Measurements from ENCODE around the gene PDIA5.

PDIA5 gene

DNA sequence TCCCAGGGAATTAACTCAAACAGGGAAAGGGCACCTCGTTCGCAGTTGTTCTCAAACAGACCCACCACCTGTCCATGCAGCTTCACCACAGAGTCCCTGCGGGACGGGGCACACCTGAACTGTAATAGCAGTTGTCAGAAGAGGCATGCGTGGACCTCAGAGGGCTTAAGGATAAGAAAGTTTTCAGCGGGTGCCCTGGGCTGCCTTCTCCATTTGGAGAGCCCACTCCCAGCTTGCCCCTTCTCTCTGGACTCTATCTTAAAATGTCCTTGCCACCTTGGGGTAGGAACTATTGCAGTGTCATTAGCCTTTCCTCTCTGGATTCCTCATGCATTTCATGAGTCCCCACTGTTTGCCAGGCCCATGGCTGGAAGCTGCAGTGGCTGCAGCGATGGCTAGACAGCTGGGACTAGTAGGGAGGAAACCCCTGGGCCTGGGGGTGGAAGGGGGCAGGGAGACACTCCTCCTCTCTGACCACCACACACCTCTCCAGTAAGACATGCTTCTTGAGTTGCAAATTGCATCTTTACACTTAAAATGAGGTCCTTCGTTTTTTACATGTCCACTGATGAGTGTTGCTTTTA, 33.5 kb downstream of the PDIA5 start:
- TF ChIP-seq, protein P1, sequence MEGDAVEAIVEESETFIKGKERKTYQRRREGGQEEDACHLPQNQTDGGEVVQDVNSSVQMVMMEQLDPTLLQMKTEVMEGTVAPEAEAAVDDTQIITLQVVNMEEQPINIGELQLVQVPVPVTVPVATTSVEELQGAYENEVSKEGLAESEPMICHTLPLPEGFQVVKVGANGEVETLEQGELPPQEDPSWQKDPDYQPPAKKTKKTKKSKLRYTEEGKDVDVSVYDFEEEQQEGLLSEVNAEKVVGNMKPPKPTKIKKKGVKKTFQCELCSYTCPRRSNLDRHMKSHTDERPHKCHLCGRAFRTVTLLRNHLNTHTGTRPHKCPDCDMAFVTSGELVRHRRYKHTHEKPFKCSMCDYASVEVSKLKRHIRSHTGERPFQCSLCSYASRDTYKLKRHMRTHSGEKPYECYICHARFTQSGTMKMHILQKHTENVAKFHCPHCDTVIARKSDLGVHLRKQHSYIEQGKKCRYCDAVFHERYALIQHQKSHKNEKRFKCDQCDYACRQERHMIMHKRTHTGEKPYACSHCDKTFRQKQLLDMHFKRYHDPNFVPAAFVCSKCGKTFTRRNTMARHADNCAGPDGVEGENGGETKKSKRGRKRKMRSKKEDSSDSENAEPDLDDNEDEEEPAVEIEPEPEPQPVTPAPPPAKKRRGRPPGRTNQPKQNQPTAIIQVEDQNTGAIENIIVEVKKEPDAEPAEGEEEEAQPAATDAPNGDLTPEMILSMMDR (IDR thresholded peaks at IDR 0.05; ENCODE audit: extremely low read depth, missing control alignments): no peak
- no peak for DNase-seq (ENCODE audit: low spot score)

- no peak for DNase-seq (ENCODE audit: low spot score)
- TF ChIP-seq, protein P1 (IDR thresholded peaks at IDR 0.05; ENCODE audit: extremely low read depth, missing control alignments): no peak
These were observed 35.4 kb downstream of the PDIA5 start for GRCh38 chr3:123102249-123102648.

DNA sequence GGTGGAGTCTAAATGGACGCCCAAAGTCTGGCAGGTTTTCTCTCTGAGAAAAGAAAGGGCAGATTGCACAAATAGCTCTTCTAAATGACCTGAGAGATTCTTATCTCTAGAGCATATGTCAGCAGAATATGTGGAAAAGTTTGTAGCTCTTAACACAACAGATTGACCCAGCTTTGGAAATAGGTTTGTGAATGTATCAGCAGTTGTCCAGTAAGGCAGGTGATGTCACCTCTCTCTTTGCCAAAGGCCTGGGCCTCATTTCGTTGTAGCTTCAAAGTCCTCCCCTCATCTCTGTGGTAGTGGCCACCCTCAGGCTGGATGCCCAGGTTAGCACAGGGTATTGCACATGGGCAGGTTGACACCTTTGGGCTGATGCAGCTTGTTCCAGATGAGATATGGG, 36.0 kb downstream of the PDIA5 start:
- DNase-seq (ENCODE audit: low spot score): no peak
- TF ChIP-seq, protein P1 (IDR thresholded peaks at IDR 0.05; ENCODE audit: extremely low read depth, missing control alignments): no peak

DNA sequence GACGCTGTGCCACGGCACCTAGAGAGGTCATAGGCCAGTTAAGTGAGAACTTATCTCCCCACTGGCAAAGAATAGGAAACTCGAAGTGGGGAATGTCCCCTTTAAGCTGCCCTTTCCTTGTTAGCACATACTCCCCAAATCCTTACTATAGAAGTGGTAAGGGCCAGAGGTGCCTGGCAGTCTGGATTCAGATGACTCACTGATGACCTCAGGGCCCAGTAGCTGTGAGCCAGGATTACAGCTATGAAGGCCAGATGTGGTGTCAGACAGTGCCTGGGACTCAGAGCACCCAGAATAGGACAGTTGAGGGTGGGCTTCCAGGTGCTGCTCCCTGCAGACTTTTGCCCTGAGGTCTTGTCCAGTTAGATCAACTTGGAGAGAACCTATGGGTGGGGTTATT, 37.7 kb downstream of the PDIA5 start:
- no peak for DNase-seq (ENCODE audit: low spot score)
- TF ChIP-seq, protein P1 (IDR thresholded peaks at IDR 0.05; ENCODE audit: extremely low read depth, missing control alignments): no peak

- TF ChIP-seq, protein P1 (IDR thresholded peaks at IDR 0.05; ENCODE audit: extremely low read depth, missing control alignments): no peak
These were observed 38.7 kb downstream of the PDIA5 start for GRCh38 chr3:123105201-123106189.

DNA sequence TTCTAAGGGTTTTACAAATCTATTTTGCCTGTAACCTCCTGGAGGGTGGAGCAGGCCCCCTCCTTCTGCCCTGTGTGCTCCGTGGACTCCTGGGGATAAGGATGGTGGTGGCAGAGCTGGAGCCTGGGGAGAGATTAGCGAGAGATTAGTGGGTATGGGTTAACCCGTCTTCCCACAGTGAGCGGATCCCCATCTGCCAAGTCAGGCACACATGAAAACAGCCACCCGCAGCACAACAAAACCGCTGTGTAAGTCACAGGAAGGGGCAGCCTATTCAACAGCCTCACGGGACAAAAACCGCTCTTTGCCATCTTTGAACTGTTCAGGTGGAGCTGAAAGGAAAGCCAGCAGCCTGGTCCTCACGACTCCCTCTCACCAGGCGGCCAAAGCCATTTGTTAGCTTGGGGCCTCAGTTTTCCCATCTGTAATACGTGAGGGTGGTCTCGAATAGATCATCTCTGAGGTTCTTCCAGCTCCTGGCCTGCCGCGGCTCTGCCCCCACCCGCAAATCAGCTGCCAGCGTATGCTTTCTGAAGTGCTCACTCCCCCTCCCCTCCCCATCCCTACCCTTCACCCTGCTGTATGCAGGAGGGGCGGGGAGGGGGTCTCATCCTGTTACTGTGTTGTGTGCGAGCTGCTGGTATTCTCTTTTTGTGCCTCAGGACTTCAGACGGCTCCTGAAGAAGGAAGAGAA, 43.6 kb downstream of the PDIA5 start:
- TF ChIP-seq, protein P1 (IDR thresholded peaks at IDR 0.05; ENCODE audit: extremely low read depth, missing control alignments): no peak
- no peak for DNase-seq (ENCODE audit: low spot score)

More at GRCh38 chr3:123105201-123106189, 38.7 kb downstream of the PDIA5 start:
- peak; percentile 70 for DNase-seq (ENCODE audit: low spot score)

Measured in GM20000 (cell line).